Measurements from ENCODE around the gene GATA5. TPM values are rescaled to one million over a fixed set of nuclear protein-coding genes. Genes with fewer than 3 reads are reported as not detected.

The GATA5 gene
- total RNA-seq, 1 experiment from 2014 or later, result 0.18 TPM

DNA sequence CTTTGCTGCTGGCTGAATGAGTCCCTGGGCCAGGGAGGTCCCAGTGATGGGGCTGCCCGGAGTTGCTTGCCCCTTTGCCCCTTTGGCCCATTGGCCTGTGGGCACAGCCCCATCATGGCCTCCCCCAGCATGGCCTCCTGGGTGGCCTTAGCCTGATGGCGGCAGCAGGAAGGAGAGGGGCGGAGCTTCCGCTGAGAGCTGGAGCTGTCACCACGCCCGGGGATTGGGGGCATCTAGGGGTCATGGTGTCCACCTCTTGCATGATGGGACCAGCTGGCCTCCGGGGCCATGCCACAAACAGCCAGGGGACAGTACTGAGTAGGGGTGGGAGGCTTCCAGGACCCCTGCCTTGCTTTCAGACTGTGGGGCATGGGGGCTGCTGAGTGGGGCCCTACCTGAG is 31.5 kb upstream of the GATA5 start:
- Histone ChIP-seq H3K9me3 (ENCODE audit: low read length) (no peaks in the 10 kb centered on the region), H3K4me1 (ENCODE audit: insufficient read depth, low read length) (no peaks in the 10 kb centered on the region), H3K79me2 (ENCODE audit: low read length) (no peaks in the 10 kb centered on the region), H3K4me3 (ENCODE audit: low read length) (no peak overlapping the region), H3K9me2 (replicated peaks; ENCODE audit: low read length) (no peaks in the 10 kb centered on the region), H3K27ac (ENCODE audit: low read length) (no peak overlapping the region), H3K27me3 (ENCODE audit: low read length) (no peaks in the 10 kb centered on the region), H3K4me2 (ENCODE audit: low read length) (no peak overlapping the region), H3K9ac (ENCODE audit: low read length) (no peak overlapping the region), H2AFZ (ENCODE audit: low read length) (no peak overlapping the region), H3F3A (ENCODE audit: low read length, unreplicated experiment) (no peaks in the 10 kb centered on the region), H4K20me1 (ENCODE audit: low read length) (no peaks in the 10 kb centered on the region), H3K36me3 (ENCODE audit: low read depth, low read length) (no peaks in the 10 kb centered on the region)
- intact Hi-C loops (cut with micrococcal nuclease), result no loop called here
- no TSS peak for BruUV-seq (replicated peaks)
- ChIA-PET POLR2A (ENCODE audit: unreplicated experiment) (no interaction called here), CTCF (no interaction called here)
- DNase-seq (no peak), ATAC-seq (no peak)
- TF ChIP-seq, protein P1, sequence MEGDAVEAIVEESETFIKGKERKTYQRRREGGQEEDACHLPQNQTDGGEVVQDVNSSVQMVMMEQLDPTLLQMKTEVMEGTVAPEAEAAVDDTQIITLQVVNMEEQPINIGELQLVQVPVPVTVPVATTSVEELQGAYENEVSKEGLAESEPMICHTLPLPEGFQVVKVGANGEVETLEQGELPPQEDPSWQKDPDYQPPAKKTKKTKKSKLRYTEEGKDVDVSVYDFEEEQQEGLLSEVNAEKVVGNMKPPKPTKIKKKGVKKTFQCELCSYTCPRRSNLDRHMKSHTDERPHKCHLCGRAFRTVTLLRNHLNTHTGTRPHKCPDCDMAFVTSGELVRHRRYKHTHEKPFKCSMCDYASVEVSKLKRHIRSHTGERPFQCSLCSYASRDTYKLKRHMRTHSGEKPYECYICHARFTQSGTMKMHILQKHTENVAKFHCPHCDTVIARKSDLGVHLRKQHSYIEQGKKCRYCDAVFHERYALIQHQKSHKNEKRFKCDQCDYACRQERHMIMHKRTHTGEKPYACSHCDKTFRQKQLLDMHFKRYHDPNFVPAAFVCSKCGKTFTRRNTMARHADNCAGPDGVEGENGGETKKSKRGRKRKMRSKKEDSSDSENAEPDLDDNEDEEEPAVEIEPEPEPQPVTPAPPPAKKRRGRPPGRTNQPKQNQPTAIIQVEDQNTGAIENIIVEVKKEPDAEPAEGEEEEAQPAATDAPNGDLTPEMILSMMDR (conservative IDR thresholded peaks at IDR 0.05; ENCODE audit: low read depth, low read length), result no peak
- TF ChIP-seq EZH2 (IDR thresholded peaks at IDR 0.05; ENCODE audit: low read length, unreplicated experiment) (no peak), EZH2phosphoT487 (IDR thresholded peaks at IDR 0.05; ENCODE audit: borderline replicate concordance, low read length) (no peak)

DNA sequence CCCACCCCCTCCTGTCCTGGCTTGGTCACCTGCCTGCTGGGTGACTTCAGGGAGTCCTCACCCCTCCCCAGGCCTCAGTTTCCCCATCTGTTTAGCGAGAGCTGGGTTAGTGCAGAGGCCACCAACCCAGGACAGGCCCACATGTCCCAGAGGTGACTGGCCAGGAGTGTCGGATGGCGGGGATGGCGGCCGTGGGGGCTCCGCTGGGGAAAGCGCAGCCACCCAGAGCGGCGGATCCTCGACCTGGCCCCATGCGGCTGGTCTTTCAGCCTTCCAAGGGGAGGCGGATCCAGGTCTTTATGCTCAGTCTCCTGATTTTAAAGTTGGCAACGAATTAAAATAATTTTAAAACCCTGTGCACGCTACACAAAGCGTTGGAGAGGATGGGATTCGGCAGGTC is 31.0 kb upstream of the GATA5 start:
- Histone ChIP-seq H3K4me2 (ENCODE audit: low read length) (no peak overlapping the region), H2AFZ (ENCODE audit: low read length) (no peak overlapping the region), H3K79me2 (ENCODE audit: low read length) (no peaks in the 10 kb centered on the region), H3F3A (ENCODE audit: low read length, unreplicated experiment) (no peaks in the 10 kb centered on the region), H3K27ac (ENCODE audit: low read length) (no peak overlapping the region), H3K4me1 (ENCODE audit: insufficient read depth, low read length) (peaks cover 5% of the 10 kb centered on the region; the same call in 1 of the 2 replicates), H3K9ac (ENCODE audit: low read length) (no peak overlapping the region), H3K9me3 (ENCODE audit: low read length) (no peaks in the 10 kb centered on the region), H3K9me2 (replicated peaks; ENCODE audit: low read length) (no peaks in the 10 kb centered on the region), H3K27me3 (ENCODE audit: low read length) (no peaks in the 10 kb centered on the region), H3K36me3 (ENCODE audit: low read depth, low read length) (no peaks in the 10 kb centered on the region), H3K4me3 (ENCODE audit: low read length) (no peak overlapping the region), H4K20me1 (ENCODE audit: low read length) (no peaks in the 10 kb centered on the region)
- TF ChIP-seq EZH2 (IDR thresholded peaks at IDR 0.05; ENCODE audit: low read length, unreplicated experiment) (no peak), EZH2phosphoT487 (IDR thresholded peaks at IDR 0.05; ENCODE audit: borderline replicate concordance, low read length) (no peak)
- TF ChIP-seq, protein P1 (conservative IDR thresholded peaks at IDR 0.05; ENCODE audit: low read depth, low read length), result no peak
- DNase-seq, result no peak
- no peak for ATAC-seq
- ChIA-PET CTCF (no interaction called here), POLR2A (ENCODE audit: unreplicated experiment) (no interaction called here)
- intact Hi-C loops (cut with micrococcal nuclease), result no loop called here
- BruUV-seq (replicated peaks), result no TSS peak

DNA sequence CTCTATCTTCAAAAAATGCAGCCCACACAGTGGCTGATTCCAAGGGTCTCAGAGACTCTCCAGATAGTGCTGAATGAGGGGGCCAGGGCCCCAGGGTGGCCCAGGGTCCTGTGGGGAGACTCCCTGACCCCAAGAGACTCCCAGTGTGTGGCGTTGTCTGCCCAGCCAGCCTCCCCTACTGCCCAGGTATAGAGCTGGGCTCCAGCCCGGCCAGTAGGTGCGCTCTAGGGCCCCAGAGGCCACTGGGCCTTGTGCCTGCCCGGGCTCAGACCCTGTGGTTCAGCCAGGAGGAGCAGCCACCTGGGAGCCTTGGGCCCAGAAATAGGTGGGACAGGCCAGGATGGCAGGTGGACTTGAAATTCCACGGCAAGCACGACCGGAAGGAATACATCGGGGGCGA is 30.3 kb upstream of the GATA5 start:
- ChIA-PET POLR2A (ENCODE audit: unreplicated experiment) (no interaction called here), CTCF (no interaction called here)
- Histone ChIP-seq H3K27ac (ENCODE audit: low read length) (no peak overlapping the region), H3K9ac (ENCODE audit: low read length) (no peak overlapping the region), H3K79me2 (ENCODE audit: low read length) (no peaks in the 10 kb centered on the region), H3K27me3 (ENCODE audit: low read length) (no peaks in the 10 kb centered on the region), H3K4me1 (ENCODE audit: insufficient read depth, low read length) (peaks cover 8% of the 10 kb centered on the region; the same call in 1 of the 2 replicates), H3K9me2 (replicated peaks; ENCODE audit: low read length) (no peaks in the 10 kb centered on the region), H3F3A (ENCODE audit: low read length, unreplicated experiment) (no peaks in the 10 kb centered on the region), H3K4me2 (ENCODE audit: low read length) (no peak overlapping the region), H2AFZ (ENCODE audit: low read length) (no peak overlapping the region), H4K20me1 (ENCODE audit: low read length) (no peaks in the 10 kb centered on the region), H3K36me3 (ENCODE audit: low read depth, low read length) (no peaks in the 10 kb centered on the region), H3K4me3 (ENCODE audit: low read length) (no peak overlapping the region), H3K9me3 (ENCODE audit: low read length) (no peaks in the 10 kb centered on the region)
- intact Hi-C loops (cut with micrococcal nuclease), result no loop called here
- DNase-seq (no peak), ATAC-seq (no peak)
- BruUV-seq (replicated peaks), result no TSS peak
- TF ChIP-seq, protein P1 (conservative IDR thresholded peaks at IDR 0.05; ENCODE audit: low read depth, low read length), result no peak; the same call in 1 of the 2 replicates
- no peak for TF ChIP-seq EZH2 (IDR thresholded peaks at IDR 0.05; ENCODE audit: low read length, unreplicated experiment)
- TF ChIP-seq EZH2phosphoT487 (IDR thresholded peaks at IDR 0.05; ENCODE audit: borderline replicate concordance, low read length), result no peak
